ENCODE data around the gene CAVIN1.
A peak's percentile ranks its signal among the peaks of the same experiment; 100 is the strongest.
"Not testable (repeated sequence)": the region's sequence is repeated elsewhere in the genome, so short reads cannot be mapped to it uniquely, and the experiment has no call there.

CAVIN1 gene

GRCh38 chr17:42422958-42423712 is at the start of gene CAVIN1:
Gene CAVIN1, minus strand, starts transcription at chr17:42423256. Its CDS starts 159 bp downstream, at chr17:42423097.
- no peak for DNase-seq (ENCODE audit: low spot score in 2 of 2)

GRCh38 chr17:42467889-42468288 is 44.8 kb upstream of the CAVIN1 start:
- no peaks in the 10 kb centered on the region for H3K9me3 Mint-ChIP-seq
- H3K27ac Mint-ChIP-seq, result no peak overlapping the region
- H3K36me3 Mint-ChIP-seq, result peaks cover 64% of the 10 kb centered on the region
- no peaks in the 10 kb centered on the region for H3K4me1 Mint-ChIP-seq
- no peak for DNase-seq (ENCODE audit: low spot score in 2 of 2)
- no peak overlapping the region for H3K4me3 Mint-ChIP-seq
- ATAC-seq, result no peak

More at GRCh38 chr17:42422958-42423712, at the start of gene CAVIN1:
- peak within 1 kb of the TSS; percentile 78 for H3K4me3 Mint-ChIP-seq
- no peak within 1 kb of the TSS for H3K27ac Mint-ChIP-seq
- no peaks in the 10 kb centered on the region for H3K9me3 Mint-ChIP-seq
- no peaks in the 10 kb centered on the region for H3K36me3 Mint-ChIP-seq
- peaks cover 31% of the 10 kb centered on the region for H3K4me1 Mint-ChIP-seq
- peak; percentile 30 for ATAC-seq

GRCh38 chr17:42463976-42464400 is 40.9 kb upstream of the CAVIN1 start:
- Mint-ChIP-seq H3K9me3 (no peaks in the 10 kb centered on the region), H3K4me3 (no peak overlapping the region), H3K4me1 (peaks cover 16% of the 10 kb centered on the region), H3K27ac (no peak overlapping the region), H3K36me3 (peaks cover 41% of the 10 kb centered on the region)
- ATAC-seq (no peak), DNase-seq (ENCODE audit: low spot score in 2 of 2) (no peak)

GRCh38 chr17:42460371-42460770 is 37.3 kb upstream of the CAVIN1 start:
- Mint-ChIP-seq H3K4me3 (peak overlapping the region; percentile 91), H3K9me3 (no peaks in the 10 kb centered on the region), H3K27ac (no peak overlapping the region), H3K36me3 (peaks cover 12% of the 10 kb centered on the region), H3K4me1 (peaks cover 40% of the 10 kb centered on the region)
- DNase-seq (ENCODE audit: low spot score in 2 of 2), result no peak
- ATAC-seq, result no peak

- H3K9me3 Mint-ChIP-seq, result no peaks in the 10 kb centered on the region
- ATAC-seq, result peak; percentile 68
- DNase-seq (ENCODE audit: low spot score in 2 of 2), result no peak
- H3K4me1 Mint-ChIP-seq, result peaks cover 40% of the 10 kb centered on the region
- peak overlapping the region; percentile 91 for H3K4me3 Mint-ChIP-seq
- H3K27ac Mint-ChIP-seq, result peak overlapping the region; percentile 94
- H3K36me3 Mint-ChIP-seq, result peaks cover 12% of the 10 kb centered on the region
Observed at GRCh38 chr17:42459801-42460281, 36.8 kb upstream of the CAVIN1 start.

GRCh38 chr17:42459256-42459800 is 36.3 kb upstream of the CAVIN1 start:
- H3K4me3 Mint-ChIP-seq, result peak overlapping the region; percentile 91
- H3K4me1 Mint-ChIP-seq, result peaks cover 40% of the 10 kb centered on the region
- H3K27ac Mint-ChIP-seq, result peak overlapping the region; percentile 94
- no peaks in the 10 kb centered on the region for H3K9me3 Mint-ChIP-seq
- H3K36me3 Mint-ChIP-seq, result peaks cover 12% of the 10 kb centered on the region
- DNase-seq (ENCODE audit: low spot score in 2 of 2), result no peak
- peak; percentile 46 for ATAC-seq

GRCh38 chr17:42458497-42459255 is 35.6 kb upstream of the CAVIN1 start, which contains the start of gene ATP6V0A1:
Gene ATP6V0A1, plus strand, starts transcription at chr17:42458878. Its CDS starts 2,017 bp downstream, at chr17:42460895.
- peak within 1 kb of the TSS; percentile 94 for H3K27ac Mint-ChIP-seq
- ATAC-seq (peak; percentile 95), DNase-seq (ENCODE audit: low spot score in 2 of 2) (peak; percentile 86 to 89)
- no peaks in the 10 kb centered on the region for H3K9me3 Mint-ChIP-seq
- peaks cover 40% of the 10 kb centered on the region for H3K4me1 Mint-ChIP-seq
- peaks cover 12% of the 10 kb centered on the region for H3K36me3 Mint-ChIP-seq
- peak within 1 kb of the TSS; percentile 91 for H3K4me3 Mint-ChIP-seq

GRCh38 chr17:42457107-42457792 is 34.2 kb upstream of the CAVIN1 start:
- Mint-ChIP-seq H3K9me3 (no peaks in the 10 kb centered on the region), H3K36me3 (peaks cover 6% of the 10 kb centered on the region), H3K4me3 (peak overlapping the region; percentile 91), H3K4me1 (peaks cover 40% of the 10 kb centered on the region), H3K27ac (peak overlapping the region; percentile 94)
- no peak for DNase-seq (ENCODE audit: low spot score in 2 of 2)
- no peak for ATAC-seq

- no peak overlapping the region for H3K27ac Mint-ChIP-seq
- no peaks in the 10 kb centered on the region for H3K9me3 Mint-ChIP-seq
- DNase-seq (ENCODE audit: low spot score in 2 of 2) (no peak), ATAC-seq (no peak)
- peaks cover 6% of the 10 kb centered on the region for H3K36me3 Mint-ChIP-seq
- peak overlapping the region; percentile 91 for H3K4me3 Mint-ChIP-seq
- peaks cover 40% of the 10 kb centered on the region for H3K4me1 Mint-ChIP-seq
Observed at GRCh38 chr17:42456223-42457106, 33.4 kb upstream of the CAVIN1 start.

GRCh38 chr17:42454987-42455386 is 31.9 kb upstream of the CAVIN1 start:
- not testable (repeated sequence) for H3K4me3 Mint-ChIP-seq; ATAC-seq; H3K27ac Mint-ChIP-seq; DNase-seq (ENCODE audit: low spot score in 2 of 2); H3K9me3 Mint-ChIP-seq; H3K36me3 Mint-ChIP-seq
- peaks cover 34% of the 10 kb centered on the region for H3K4me1 Mint-ChIP-seq

GRCh38 chr17:42453439-42453838 is 30.4 kb upstream of the CAVIN1 start:
- H3K4me1 Mint-ChIP-seq, result peaks cover 18% of the 10 kb centered on the region
- DNase-seq (ENCODE audit: low spot score in 2 of 2) (no peak), ATAC-seq (no peak)
- no peaks in the 10 kb centered on the region for H3K9me3 Mint-ChIP-seq
- H3K4me3 Mint-ChIP-seq, result no peak overlapping the region
- no peaks in the 10 kb centered on the region for H3K36me3 Mint-ChIP-seq
- no peak overlapping the region for H3K27ac Mint-ChIP-seq

- ATAC-seq; H3K4me1 Mint-ChIP-seq; H3K36me3 Mint-ChIP-seq; DNase-seq (ENCODE audit: low spot score in 2 of 2); H3K9me3 Mint-ChIP-seq; H3K27ac Mint-ChIP-seq; H3K4me3 Mint-ChIP-seq: not testable (repeated sequence)
Observed at GRCh38 chr17:42451270-42451669, 28.2 kb upstream of the CAVIN1 start.

GRCh38 chr17:42449838-42450237 is 26.8 kb upstream of the CAVIN1 start:
- not testable (repeated sequence) for H3K36me3 Mint-ChIP-seq; H3K4me1 Mint-ChIP-seq; H3K9me3 Mint-ChIP-seq; DNase-seq (ENCODE audit: low spot score in 2 of 2); ATAC-seq; H3K27ac Mint-ChIP-seq; H3K4me3 Mint-ChIP-seq

GRCh38 chr17:42449176-42449575 is 26.1 kb upstream of the CAVIN1 start:
- not testable (repeated sequence) for H3K27ac Mint-ChIP-seq; H3K4me1 Mint-ChIP-seq; H3K36me3 Mint-ChIP-seq; DNase-seq (ENCODE audit: low spot score in 2 of 2); ATAC-seq; H3K9me3 Mint-ChIP-seq; H3K4me3 Mint-ChIP-seq

All from stimulated activated effector memory CD8-positive, alpha-beta T cell treated with anti-CD3 and anti-CD28 coated beads, Interleukin-12 subunit alpha, Interleukin-12 subunit beta, amount 100 ng/mL, for 72 hours (primary cell).